HUES64 (cell line): ENCODE measurements around the gene IL1F10.

Experiments
- H3K27ac ChIP-seq: 2 replicates; pipeline ENCODE4 v1.7.0; 2013; ENCODE audit warnings: low read depth, low read length, inconsistent platforms
- H3K27me3 ChIP-seq: 2 replicates; pipeline ENCODE4 v1.6.1; 2013; ENCODE audit warnings: mild to moderate bottlenecking, low read length; ENCODE audit not compliant: insufficient read depth
- H3K36me3 ChIP-seq: 2 replicates; pipeline ENCODE4 v1.6.1; 2013; ENCODE audit warnings: mild to moderate bottlenecking, low read length; ENCODE audit not compliant: insufficient read depth
- H3K4me1 ChIP-seq: 2 replicates; pipeline ENCODE4 v1.6.1; 2013; ENCODE audit warnings: mild to moderate bottlenecking, low read length, moderate library complexity; ENCODE audit not compliant: insufficient read depth
- H3K4me3 ChIP-seq: 2 replicates; pipeline ENCODE4 v1.5.1; 2013; ENCODE audit warnings: mild to moderate bottlenecking, low read length, moderate library complexity
- H3K9ac ChIP-seq: 2 replicates; pipeline ENCODE4 v1.6.1; 2013; ENCODE audit warnings: mild to moderate bottlenecking, low read depth, low read length
- H3K9me3 ChIP-seq: 2 replicates; pipeline ENCODE4 v1.6.1; 2013; ENCODE audit warnings: low read depth, low read length; ENCODE audit not compliant: insufficient read depth
- WGBS: fragments of 150-250, 120-280 bp; methylation state at CpG from one replicate; pipeline ENCODE4 v1.1.7; 2013; ENCODE audit warnings: missing lambda C conversion rate; 5-methylcytosine and 5-hydroxymethylcytosine counted together

The IL1F10 gene

GRCh38 chr2:113058998-113059960, 8.5 kb upstream of the IL1F10 start, which contains the start of gene IL36RN:
Gene IL36RN (plus strand): TSS chr2:113059198. CDS start chr2:113059439, 241 bp downstream.
- Histone ChIP-seq H3K27me3 (peaks cover 3% of the 10 kb centered on the region), H3K4me1 (no peaks in the 10 kb centered on the region), H3K9me3 (peaks cover 7% of the 10 kb centered on the region), H3K27ac (no peak within 1 kb of the TSS), H3K9ac (no peak within 1 kb of the TSS), H3K36me3 (no peaks in the 10 kb centered on the region), H3K4me3 (no peak within 1 kb of the TSS)
- 83% methylated on average over 15 of the region's 15 CpGs for WGBS

GRCh38 chr2:113060396-113060795, 7.4 kb upstream of the IL1F10 start:
- no peak overlapping the region for H3K9ac ChIP-seq
- no peaks in the 10 kb centered on the region for H3K4me1 ChIP-seq
- no peak overlapping the region for H3K4me3 ChIP-seq
- H3K27me3 ChIP-seq, result peaks cover 3% of the 10 kb centered on the region
- H3K36me3 ChIP-seq, result no peaks in the 10 kb centered on the region
- WGBS, result 80% methylated on average over 4 of the region's 4 CpGs
- H3K27ac ChIP-seq, result no peak overlapping the region
- peaks cover 6% of the 10 kb centered on the region; the same call in 1 of the 2 replicates for H3K9me3 ChIP-seq

- no peak overlapping the region for H3K27ac ChIP-seq
- no peak overlapping the region for H3K4me3 ChIP-seq
- WGBS, result 53% methylated on average over 1 of the region's 1 CpG
- H3K27me3 ChIP-seq, result peaks cover 3% of the 10 kb centered on the region
- H3K9ac ChIP-seq, result no peak overlapping the region
- peaks cover 6% of the 10 kb centered on the region; the same call in 1 of the 2 replicates for H3K9me3 ChIP-seq
- H3K4me1 ChIP-seq, result no peaks in the 10 kb centered on the region
- no peaks in the 10 kb centered on the region for H3K36me3 ChIP-seq
These were observed 7.0 kb upstream of the IL1F10 start for GRCh38 chr2:113060796-113061195.

- Histone ChIP-seq H3K36me3 (no peaks in the 10 kb centered on the region), H3K27me3 (peaks cover 3% of the 10 kb centered on the region), H3K4me1 (no peaks in the 10 kb centered on the region), H3K4me3 (no peak overlapping the region), H3K27ac (no peak overlapping the region), H3K9ac (no peak overlapping the region), H3K9me3 (peaks cover 6% of the 10 kb centered on the region; the same call in 1 of the 2 replicates)
- 84% methylated on average over 2 of the region's 2 CpGs for WGBS
These were observed 6.5 kb upstream of the IL1F10 start for GRCh38 chr2:113061241-113061640.

GRCh38 chr2:113061896-113062770, 5.6 kb upstream of the IL1F10 start:
- WGBS, result 93% methylated on average over 18 of the region's 18 CpGs

GRCh38 chr2:113064281-113064680, 3.5 kb upstream of the IL1F10 start:
- peaks cover 6% of the 10 kb centered on the region; the same call in 1 of the 2 replicates for H3K9me3 ChIP-seq
- no peak overlapping the region for H3K4me3 ChIP-seq
- H3K36me3 ChIP-seq, result no peaks in the 10 kb centered on the region
- no peak overlapping the region for H3K9ac ChIP-seq
- H3K27ac ChIP-seq, result no peak overlapping the region
- peaks cover 3% of the 10 kb centered on the region; the same call in 1 of the 2 replicates for H3K27me3 ChIP-seq
- 92% methylated on average over 5 of the region's 5 CpGs for WGBS
- H3K4me1 ChIP-seq, result no peaks in the 10 kb centered on the region

More at GRCh38 chr2:113061896-113062770, 5.6 kb upstream of the IL1F10 start:
- H3K4me1 ChIP-seq, result no peaks in the 10 kb centered on the region
- peaks cover 3% of the 10 kb centered on the region for H3K27me3 ChIP-seq
- H3K27ac ChIP-seq, result no peak overlapping the region
- H3K36me3 ChIP-seq, result no peaks in the 10 kb centered on the region
- H3K9me3 ChIP-seq, result peaks cover 6% of the 10 kb centered on the region; the same call in 1 of the 2 replicates
- H3K9ac ChIP-seq, result no peak overlapping the region
- no peak overlapping the region for H3K4me3 ChIP-seq

- Histone ChIP-seq H3K4me3 (no peak overlapping the region), H3K27me3 (peaks cover 2% of the 10 kb centered on the region; the same call in 1 of the 2 replicates), H3K27ac (no peak overlapping the region), H3K9ac (no peak overlapping the region), H3K4me1 (no peaks in the 10 kb centered on the region), H3K36me3 (no peaks in the 10 kb centered on the region), H3K9me3 (peaks cover 6% of the 10 kb centered on the region; the same call in 1 of the 2 replicates)
- 93% methylated on average over 1 of the region's 1 CpG for WGBS
These were observed 2.9 kb upstream of the IL1F10 start for GRCh38 chr2:113064898-113065297.

GRCh38 chr2:113068249-113068648, 479 bp downstream of the IL1F10 start:
- Histone ChIP-seq H3K4me1 (no peaks in the 10 kb centered on the region), H3K9ac (no peak overlapping the region), H3K4me3 (no peak overlapping the region), H3K27ac (no peak overlapping the region), H3K36me3 (no peaks in the 10 kb centered on the region), H3K27me3 (0 out of 2 replicates have a peak, but pooled peaks cover 2% of the 10 kb centered on the region), H3K9me3 (peaks cover 6% of the 10 kb centered on the region; the same call in 1 of the 2 replicates)
- WGBS, result 83% methylated on average over 2 of the region's 2 CpGs

- Histone ChIP-seq H3K36me3 (no peaks in the 10 kb centered on the region), H3K4me3 (no peak overlapping the region), H3K9ac (no peak overlapping the region), H3K9me3 (peaks cover 6% of the 10 kb centered on the region; the same call in 1 of the 2 replicates), H3K27me3 (0 out of 2 replicates have a peak, but pooled peaks cover 2% of the 10 kb centered on the region), H3K4me1 (no peaks in the 10 kb centered on the region), H3K27ac (no peak overlapping the region)
- WGBS, result 69% methylated on average over 5 of the region's 5 CpGs
These were observed 1.1 kb downstream of the IL1F10 start for GRCh38 chr2:113068706-113069485.
